RWPE2 (cell line): ENCODE results near the gene PSMD11.
"Not testable (repeated sequence)": the region's sequence is repeated elsewhere in the genome, so short reads cannot be mapped to it uniquely, and the experiment has no call there.

Experiments
- ATAC-seq: fragments of 200-7000 bp; cut with Tn5 transposase; 3 replicates; pipeline ENCODE4 v1.9.1; 2021; ENCODE audit warnings: low read depth
- DNase-seq: peaks from one replicate; pipeline ENCODE4 v3.0.0-alpha.2; 2020; ENCODE audit warnings: low spot score
- H3K27ac ChIP-seq: fragments of 450-650 bp; 2 replicates; pipeline ENCODE4 v1.5.1; 2017; ENCODE audit warnings: mild to moderate bottlenecking; ENCODE audit not compliant: poor library complexity, severe bottlenecking
- H3K27me3 ChIP-seq: fragments of 250-450 bp; sonication (Bioruptor Pico); 2 replicates; pipeline ENCODE4 v1.5.1; 2021; ENCODE audit warnings: mild to moderate bottlenecking, moderate library complexity; ENCODE audit not compliant: insufficient read depth, poor library complexity, severe bottlenecking
- H3K36me3 ChIP-seq: fragments of 250-450 bp; sonication (Bioruptor Pico); 2 replicates; pipeline ENCODE4 v1.5.1; 2020; ENCODE audit warnings: low read depth, mild to moderate bottlenecking, moderate library complexity
- H3K4me1 ChIP-seq: fragments of 250-450 bp; sonication (Bioruptor Pico); 2 replicates; pipeline ENCODE4 v1.5.1; 2021; ENCODE audit warnings: mild to moderate bottlenecking, moderate library complexity; ENCODE audit not compliant: insufficient read depth, poor library complexity, severe bottlenecking
- H3K4me3 ChIP-seq: fragments of 250-450 bp; sonication (Bioruptor Pico); 2 replicates; pipeline ENCODE4 v1.5.1; 2021; ENCODE audit warnings: mild to moderate bottlenecking, moderate library complexity; ENCODE audit not compliant: severe bottlenecking
- H3K9me3 ChIP-seq: fragments of 250-450 bp; sonication (Bioruptor Pico); 2 replicates; pipeline ENCODE4 v1.5.1; 2021; ENCODE audit warnings: mild to moderate bottlenecking, moderate library complexity; ENCODE audit not compliant: severe bottlenecking
- CTCF ChIP-seq: fragments of 450-650 bp; IDR thresholded peaks from one replicate; pipeline ENCODE4 v1.5.1; 2017; ENCODE audit warnings: mild to moderate bottlenecking, moderate library complexity; ENCODE audit not compliant: poor library complexity, severe bottlenecking

The PSMD11 gene

GRCh38 chr17:32445497-32445896 lies 1.2 kb downstream of the PSMD11 start:
- Histone ChIP-seq H3K27me3 (no peaks in the 10 kb centered on the region), H3K9me3 (no peaks in the 10 kb centered on the region), H3K36me3 (peaks cover 42% of the 10 kb centered on the region), H3K4me3 (peak overlapping the region; percentile 95), H3K4me1 (peaks cover 7% of the 10 kb centered on the region), H3K27ac (peak overlapping the region; percentile 78)
- ATAC-seq (no peak), DNase-seq (no peak)
- TF ChIP-seq CTCF, result no peak

GRCh38 chr17:32445971-32446370 lies 1.7 kb downstream of the PSMD11 start:
- no peak for TF ChIP-seq CTCF
- DNase-seq, result no peak
- H3K27ac ChIP-seq, result no peak overlapping the region
- H3K4me1 ChIP-seq, result peaks cover 7% of the 10 kb centered on the region
- H3K27me3 ChIP-seq, result no peaks in the 10 kb centered on the region
- peaks cover 46% of the 10 kb centered on the region for H3K36me3 ChIP-seq
- ATAC-seq, result no peak
- H3K9me3 ChIP-seq, result no peaks in the 10 kb centered on the region
- H3K4me3 ChIP-seq, result no peak overlapping the region

GRCh38 chr17:32446949-32447348 lies 2.6 kb downstream of the PSMD11 start:
- Histone ChIP-seq H3K27ac (no peak overlapping the region), H3K9me3 (no peaks in the 10 kb centered on the region), H3K36me3 (peaks cover 56% of the 10 kb centered on the region), H3K4me3 (no peak overlapping the region), H3K27me3 (no peaks in the 10 kb centered on the region), H3K4me1 (peaks cover 7% of the 10 kb centered on the region)
- DNase-seq (no peak), ATAC-seq (no peak)
- no peak for TF ChIP-seq CTCF

GRCh38 chr17:32449963-32450362 lies 5.7 kb downstream of the PSMD11 start:
- DNase-seq (no peak), ATAC-seq (no peak)
- Histone ChIP-seq H3K27me3 (no peaks in the 10 kb centered on the region), H3K4me1 (peaks cover 7% of the 10 kb centered on the region), H3K36me3 (peaks cover 86% of the 10 kb centered on the region), H3K9me3 (no peaks in the 10 kb centered on the region), H3K27ac (no peak overlapping the region), H3K4me3 (no peak overlapping the region)
- no peak for TF ChIP-seq CTCF

- DNase-seq, H3K27ac ChIP-seq, ATAC-seq, H3K4me1 ChIP-seq, H3K27me3 ChIP-seq, H3K4me3 ChIP-seq, H3K9me3 ChIP-seq: not testable (repeated sequence)
- peaks cover 89% of the 10 kb centered on the region for H3K36me3 ChIP-seq
These were observed 6.1 kb downstream of the PSMD11 start for GRCh38 chr17:32450379-32450778.
